ENCODE data around the gene C16orf82.

C16orf82 gene

DNA sequence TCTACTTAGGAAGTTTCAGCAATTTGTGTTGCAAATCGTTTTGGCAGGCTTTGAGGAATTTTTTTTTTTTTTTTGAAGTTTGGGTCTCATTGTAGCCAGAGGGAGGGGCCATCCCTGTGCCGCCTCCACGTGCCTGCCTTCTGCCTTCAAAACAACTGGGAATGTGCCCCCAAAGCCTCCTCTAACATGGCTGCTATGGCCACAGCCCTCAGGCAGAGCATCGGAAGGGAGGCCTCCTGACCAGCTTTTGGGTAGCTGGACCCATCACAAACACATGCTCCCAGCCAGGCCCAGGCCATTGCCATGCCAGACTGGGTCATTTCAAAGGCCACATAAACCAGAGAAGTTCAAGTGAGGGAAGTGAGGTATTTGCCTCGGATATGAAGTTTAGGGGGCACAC, 21.5 kb downstream of the C16orf82 start:
- DNase-seq (ENCODE audit: low read depth) = no peak

DNA sequence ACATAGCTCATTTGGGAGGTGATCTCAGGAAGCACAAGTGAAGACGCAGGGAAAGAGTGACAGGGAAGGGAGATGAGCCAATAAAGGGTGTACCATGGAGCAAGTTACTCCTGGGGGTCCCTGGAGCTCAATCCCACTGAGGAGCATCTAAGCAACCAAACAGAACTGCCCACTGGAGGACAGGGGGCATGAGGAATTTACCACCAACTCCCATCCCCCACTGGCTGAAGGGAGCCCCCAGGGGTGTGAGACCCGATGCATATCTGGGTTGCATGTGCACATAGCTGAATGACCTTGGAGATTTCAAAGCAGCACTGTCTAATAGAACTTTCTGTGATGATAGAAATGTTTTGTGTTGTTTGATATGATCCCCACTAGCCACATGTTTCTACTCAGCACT, 29.6 kb downstream of the C16orf82 start:
- DNase-seq (ENCODE audit: low read depth) = no peak

GRCh38 chr16:27097800-27098230, 31.1 kb downstream of the C16orf82 start:
- no peak for DNase-seq (ENCODE audit: low read depth)

GRCh38 chr16:27098366-27099049, 31.8 kb downstream of the C16orf82 start:
- DNase-seq (ENCODE audit: low read depth) = no peak

GRCh38 chr16:27102701-27103575, 36.2 kb downstream of the C16orf82 start:
- no peak for DNase-seq (ENCODE audit: low read depth)

- no peak for DNase-seq (ENCODE audit: low read depth)
Measured at GRCh38 chr16:27103954-27104353, 37.2 kb downstream of the C16orf82 start.

DNA sequence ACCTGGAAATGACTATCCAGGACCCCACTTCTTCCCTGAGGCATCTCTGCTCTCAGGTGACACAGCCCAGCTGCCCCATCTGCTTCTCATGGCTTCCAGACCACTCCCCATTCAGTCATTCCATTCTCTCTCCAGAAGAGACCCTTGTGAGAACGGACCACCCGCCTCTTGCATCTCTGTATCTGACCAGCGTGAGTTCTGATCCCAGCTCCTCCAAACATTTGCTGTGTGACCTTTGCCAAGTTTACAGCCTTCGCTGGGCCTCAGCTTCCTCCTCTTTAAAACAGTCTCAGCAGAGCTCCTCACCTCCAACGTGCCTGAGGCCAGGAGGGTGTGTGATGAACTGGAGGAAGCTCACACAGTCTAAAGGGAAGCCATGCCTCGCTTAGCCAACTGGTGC, 39.6 kb downstream of the C16orf82 start:
- no peak for DNase-seq (ENCODE audit: low read depth)

- no peak for DNase-seq (ENCODE audit: low read depth)
Measured at GRCh38 chr16:27107185-27107592, 40.5 kb downstream of the C16orf82 start.

- no peak for DNase-seq (ENCODE audit: low read depth)
Measured at GRCh38 chr16:27108051-27108770, 41.5 kb downstream of the C16orf82 start.

GRCh38 chr16:27108826-27109665, 42.3 kb downstream of the C16orf82 start:
- DNase-seq (ENCODE audit: low read depth) = no peak

DNA sequence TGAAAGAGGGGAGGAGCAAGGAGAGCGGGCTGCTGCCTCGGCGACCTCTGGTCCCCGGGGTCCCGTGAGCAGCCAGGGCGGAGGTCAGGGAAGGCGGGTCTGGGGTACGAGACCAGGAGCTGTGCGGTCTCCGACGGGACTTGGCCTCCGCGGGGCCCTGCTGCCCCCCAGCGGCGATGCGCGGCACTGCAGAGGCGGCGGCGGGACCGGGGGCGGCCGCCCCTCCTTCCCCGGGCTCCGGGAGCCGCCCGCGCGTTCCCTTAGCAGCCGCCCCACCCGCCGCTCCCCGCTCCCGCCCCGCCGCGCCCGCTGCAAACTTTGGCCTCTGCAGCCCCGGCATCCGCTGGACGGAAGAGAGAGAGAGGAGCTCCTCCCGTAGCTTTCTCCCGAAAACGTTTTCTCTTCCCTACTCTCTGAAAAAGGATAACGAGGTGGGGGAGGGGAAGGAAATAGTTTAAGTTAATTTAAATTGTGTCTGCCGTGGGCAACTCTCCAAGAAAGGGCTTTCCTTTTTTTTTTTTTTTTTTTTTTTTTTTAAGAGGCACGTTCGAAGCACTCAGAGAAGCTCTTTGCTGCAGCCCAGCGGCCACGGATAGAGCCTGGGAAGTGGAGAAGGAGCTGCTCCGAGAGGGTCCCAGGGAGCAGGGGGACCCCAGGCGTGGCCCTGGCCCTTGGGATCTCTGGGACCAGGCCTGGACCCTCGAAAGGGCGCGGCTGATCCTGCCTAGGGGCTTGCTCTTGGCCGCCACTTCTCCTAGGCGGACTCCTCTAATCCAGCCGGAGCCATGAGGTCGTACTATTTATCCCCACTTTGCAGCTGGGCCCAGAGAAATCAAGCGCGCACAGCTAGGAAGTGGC, 43.2 kb downstream of the C16orf82 start:
- peak; percentile 90 for DNase-seq (ENCODE audit: low read depth)

DNA sequence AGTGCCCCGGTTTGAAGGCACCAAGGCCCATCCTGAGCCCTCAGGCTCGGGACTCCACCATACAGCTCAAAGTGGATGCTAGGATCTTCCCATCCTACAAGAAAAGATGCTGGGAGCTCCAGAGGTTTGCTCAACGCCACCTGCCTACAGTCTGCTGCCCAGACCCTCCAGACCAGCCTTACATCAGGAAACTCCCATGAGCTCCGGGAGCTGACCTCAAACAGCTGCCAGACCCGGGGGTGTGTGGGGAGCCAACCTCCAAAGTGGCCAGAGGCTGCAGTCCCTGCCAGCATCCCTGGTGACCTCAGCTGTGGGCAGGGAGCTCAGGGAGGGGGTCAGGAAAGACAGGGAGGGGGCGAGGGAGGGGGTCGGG, 43.8 kb downstream of the C16orf82 start:
- DNase-seq (ENCODE audit: low read depth) = no peak

GRCh38 chr16:27111486-27111885, 44.8 kb downstream of the C16orf82 start:
- DNase-seq (ENCODE audit: low read depth) = no peak

DNA sequence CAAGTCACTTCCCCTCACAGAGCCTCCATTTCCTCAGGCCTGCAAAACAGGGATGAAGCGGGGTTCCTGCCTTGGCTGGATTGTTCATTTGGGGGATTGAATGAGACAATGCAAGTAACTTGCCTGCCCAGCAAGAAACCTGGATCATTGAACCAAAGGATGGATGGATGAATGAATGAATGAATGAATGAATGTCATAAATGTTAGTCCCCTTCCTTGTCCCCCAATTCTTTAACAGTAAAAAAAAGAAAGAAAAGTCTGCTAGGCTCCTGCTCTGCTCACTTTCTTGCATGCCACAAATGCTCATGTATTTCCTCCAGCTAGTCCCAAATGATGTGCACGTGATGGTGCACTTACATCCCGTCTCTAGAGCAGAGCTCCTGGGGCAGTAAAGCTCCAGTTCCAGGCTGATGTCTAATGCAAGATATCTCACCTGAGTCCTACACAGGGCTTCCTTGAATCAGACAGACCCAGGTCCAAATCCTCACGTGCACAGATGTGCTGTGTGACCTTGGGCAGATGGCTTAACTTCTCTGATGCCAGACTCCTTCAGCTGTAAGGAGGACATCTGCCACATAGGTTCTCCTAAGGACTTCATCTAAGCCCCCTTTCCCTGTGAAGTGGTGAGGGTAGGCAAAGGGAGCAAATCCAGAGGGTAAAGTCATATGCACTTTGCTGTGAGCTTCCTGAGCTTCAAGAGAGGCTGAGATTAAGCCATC, 45.5 kb downstream of the C16orf82 start:
- DNase-seq (ENCODE audit: low read depth) = no peak

- DNase-seq (ENCODE audit: low read depth) = no peak
Measured at GRCh38 chr16:27113341-27113841, 46.7 kb downstream of the C16orf82 start.

GRCh38 chr16:27114006-27114405, 47.3 kb downstream of the C16orf82 start:
- DNase-seq (ENCODE audit: low read depth) = no peak

GRCh38 chr16:27118526-27118925, 51.8 kb downstream of the C16orf82 start:
- DNase-seq (ENCODE audit: low read depth) = no peak
